ENCODE measurements around the gene PDE4D. TPM values are rescaled to one million over a fixed set of nuclear protein-coding genes. Genes with fewer than 3 reads are reported as not detected.

The PDE4D gene
- polyA plus RNA-seq, 1 donor (not counting 4 experiments of a cell fraction or from before 2014, with no cell fraction given), result 3.6 TPM

- Histone ChIP-seq H4K20me1 (ENCODE audit: control insufficient read depth, extremely low read depth, insufficient read depth, low read length) (no peaks in the 10 kb centered on the region), H3K4me3 (ENCODE audit: control insufficient read depth in 2 of 3, extremely low read depth in 1 of 3, insufficient read depth in 2 of 3, low read depth in 1 of 3, low read length in 3 of 3) (peak overlapping the region; percentile 52 to 67 (median 63)), H3K79me2 (ENCODE audit: control insufficient read depth, insufficient read depth, low read length) (no peaks in the 10 kb centered on the region), H3K9me3 (ENCODE audit: control insufficient read depth, low read depth, low read length) (no peaks in the 10 kb centered on the region), H3K4me2 (ENCODE audit: control insufficient read depth, extremely low read depth, insufficient read depth, low read depth, low read length) (peak overlapping the region; percentile 72), H3K27ac (ENCODE audit: control insufficient read depth, insufficient read depth, low read length) (peak overlapping the region; percentile 34), H3K4me1 (ENCODE audit: control insufficient read depth, extremely low read depth, insufficient read depth, low read length) (peaks cover 45% of the 10 kb centered on the region), H3K27me3 (ENCODE audit: control insufficient read depth, extremely low read depth, insufficient read depth, low read length) (peaks cover 5% of the 10 kb centered on the region), H3K9ac (ENCODE audit: control insufficient read depth, extremely low read depth, insufficient read depth, low read length) (peak overlapping the region; percentile 71), H2AFZ (ENCODE audit: control insufficient read depth, low read length) (peak overlapping the region; percentile 67), H3K36me3 (ENCODE audit: control insufficient read depth in 2 of 2, extremely low read depth in 1 of 2, insufficient read depth in 2 of 2, low read length in 2 of 2) (no peaks in the 10 kb centered on the region), H3K9me1 (ENCODE audit: control insufficient read depth, extremely low read depth, insufficient read depth, low read length) (no peaks in the 10 kb centered on the region)
- TF ChIP-seq CTCF (optimal IDR thresholded peaks at IDR 0.05 in 1 of 3, IDR thresholded peaks at IDR 0.05 in 1 of 3, conservative IDR thresholded peaks at IDR 0.05 in 1 of 3; ENCODE audit: extremely low read depth in 1 of 3, insufficient read depth in 2 of 3, low read length in 3 of 3) (no peak), EZH2 (IDR thresholded peaks at IDR 0.05; ENCODE audit: low read length) (no peak)
- dilution Hi-C loops (cut with MboI; ENCODE audit: extremely low pct_ligation_motif_present, low sequenced_read_pairs), result no loop called here
- FAIRE-seq (no peak), DNase-seq (ENCODE audit: low read depth, low spot score) (no peak)
These were observed 854.7 kb downstream of the PDE4D start for GRCh38 chr5:59038798-59039295.

GRCh38 chr5:59037941-59038797, 855.4 kb downstream of the PDE4D start:
- Histone ChIP-seq H3K79me2 (ENCODE audit: control insufficient read depth, insufficient read depth, low read length) (no peaks in the 10 kb centered on the region), H3K4me1 (ENCODE audit: control insufficient read depth, extremely low read depth, insufficient read depth, low read length) (peaks cover 45% of the 10 kb centered on the region), H3K36me3 (ENCODE audit: control insufficient read depth in 2 of 2, extremely low read depth in 1 of 2, insufficient read depth in 2 of 2, low read length in 2 of 2) (no peaks in the 10 kb centered on the region), H3K27ac (ENCODE audit: control insufficient read depth, insufficient read depth, low read length) (no peak overlapping the region), H3K4me3 (ENCODE audit: control insufficient read depth in 2 of 3, extremely low read depth in 1 of 3, insufficient read depth in 2 of 3, low read depth in 1 of 3, low read length in 3 of 3) (peak overlapping the region in 1 of 3 experiments; percentile 67), H3K4me2 (ENCODE audit: control insufficient read depth, extremely low read depth, insufficient read depth, low read depth, low read length) (peak overlapping the region; percentile 72), H4K20me1 (ENCODE audit: control insufficient read depth, extremely low read depth, insufficient read depth, low read length) (no peaks in the 10 kb centered on the region), H3K9me3 (ENCODE audit: control insufficient read depth, low read depth, low read length) (no peaks in the 10 kb centered on the region), H3K9me1 (ENCODE audit: control insufficient read depth, extremely low read depth, insufficient read depth, low read length) (no peaks in the 10 kb centered on the region), H2AFZ (ENCODE audit: control insufficient read depth, low read length) (no peak overlapping the region), H3K9ac (ENCODE audit: control insufficient read depth, extremely low read depth, insufficient read depth, low read length) (peak overlapping the region; percentile 71), H3K27me3 (ENCODE audit: control insufficient read depth, extremely low read depth, insufficient read depth, low read length) (peaks cover 5% of the 10 kb centered on the region)
- FAIRE-seq, result peak; percentile 66
- dilution Hi-C loops (cut with MboI; ENCODE audit: extremely low pct_ligation_motif_present, low sequenced_read_pairs), result no loop called here
- no peak for TF ChIP-seq CTCF (optimal IDR thresholded peaks at IDR 0.05 in 1 of 3, IDR thresholded peaks at IDR 0.05 in 1 of 3, conservative IDR thresholded peaks at IDR 0.05 in 1 of 3; ENCODE audit: extremely low read depth in 1 of 3, insufficient read depth in 2 of 3, low read length in 3 of 3)
- TF ChIP-seq EZH2 (IDR thresholded peaks at IDR 0.05; ENCODE audit: low read length), result no peak
- no peak for DNase-seq (ENCODE audit: low read depth, low spot score)
